Caco-2 (cell line): ENCODE measurements around the gene MSH3. TPM values are rescaled to one million over a fixed set of nuclear protein-coding genes. Genes with fewer than 3 reads are reported as not detected.

Experiments used
- BruUV-seq: library from RNA; stranded (reverse); fragments of 400-500 nt; replicated peaks from 2 replicates; lab custom pipeline; 2021; lab: Mats Ljungman, UMichigan
- CTCF ChIA-PET: fragments of 300-600 bp; sonication (Branson Sonifier 250); formaldehyde crosslinking; loops from one replicate; lab custom pipeline; 2022; ENCODE audit warnings: antibody characterized with exemption; lab: Charles Lee
- POLR2A ChIA-PET: fragments of 300-600 bp; sonication (Branson Sonifier 250); formaldehyde crosslinking; loops from one replicate; lab custom pipeline; 2022; ENCODE audit warnings: antibody characterized with exemption; lab: Charles Lee
- DNase-seq, 2 experiments: peaks; one replicate each; pipeline versions ENCODE4 v3.0.0 to v3.0.0-alpha.2; 2020 to 2022
- H3K27me3 ChIP-seq: replicated peaks from 2 replicates; pipeline ENCODE4 v1.6.0; 2011; ENCODE audit warnings: low read length; ENCODE audit not compliant: control insufficient read depth, insufficient read depth
- H3K36me3 ChIP-seq: 2 replicates; pipeline ENCODE4 v1.5.1; 2011; ENCODE audit warnings: low read length; ENCODE audit not compliant: control insufficient read depth, insufficient read depth
- H3K4me1 ChIP-seq: fragments of 250-450 bp; sonication (Bioruptor Pico); 2 replicates; pipeline ENCODE4 v1.5.1; 2020; ENCODE audit warnings: mild to moderate bottlenecking
- H3K4me3 ChIP-seq: 2 replicates; pipeline ENCODE4 v1.5.1; 2011; ENCODE audit warnings: low read depth, mild to moderate bottlenecking, control low read depth, low read length
- H3K9me3 ChIP-seq: fragments of 250-450 bp; sonication (Bioruptor Pico); 2 replicates; pipeline ENCODE4 v1.5.1; 2020; ENCODE audit warnings: mild to moderate bottlenecking, moderate library complexity
- H3K27ac Mint-ChIP-seq: one replicate; pipeline ENCODE4 v1.8.0; 2022; ENCODE audit warnings: mixed read lengths; ENCODE audit not compliant: unreplicated experiment
- H3K27me3 Mint-ChIP-seq: one replicate; pipeline ENCODE4 v1.8.0; 2022; ENCODE audit warnings: mixed read lengths; ENCODE audit not compliant: insufficient read depth, unreplicated experiment
- H3K36me3 Mint-ChIP-seq: one replicate; pipeline ENCODE4 v1.8.0; 2022; ENCODE audit warnings: mild to moderate bottlenecking, mixed read lengths; ENCODE audit not compliant: insufficient read depth, unreplicated experiment
- H3K4me1 Mint-ChIP-seq: one replicate; pipeline ENCODE4 v1.8.0; 2022; ENCODE audit warnings: low read depth, mixed read lengths; ENCODE audit not compliant: unreplicated experiment
- H3K4me3 Mint-ChIP-seq: one replicate; pipeline ENCODE4 v1.8.0; 2022; ENCODE audit warnings: mild to moderate bottlenecking, moderate library complexity, mixed read lengths; ENCODE audit not compliant: unreplicated experiment
- H3K9me3 Mint-ChIP-seq: one replicate; pipeline ENCODE4 v1.8.0; 2022; ENCODE audit warnings: mixed read lengths; ENCODE audit not compliant: unreplicated experiment
- intact Hi-C: fragments of 100-400 bp; cut with micrococcal nuclease; formaldehyde crosslinking; loops from one replicate; pipeline ENCODE4 v1.10.0; 2022; ENCODE audit not compliant: unreplicated experiment
- total RNA-seq: library from RNA; stranded (reverse); gene quantifications from 2 replicates; pipeline ENCODE4 v1.2.3, GENCODE V29; 2022
- TF ChIP-seq, protein P1 (sequence below), 2 experiments: fragments of 200-600 bp in 1 of 2; IDR thresholded peaks; 1 replicate in 1 of 2; 2 replicates in 1 of 2; pipeline versions ENCODE4 v1.5.1 to v1.8.0; 2011 to 2022; ENCODE audit warnings: antibody characterized with exemption in 1 of 2, control low read depth in 1 of 2, inconsistent platforms in 1 of 2, low read depth in 1 of 2, low read length in 1 of 2, mild to moderate bottlenecking in 1 of 2, moderate library complexity in 1 of 2; ENCODE audit not compliant: insufficient read depth in 1 of 2, severe bottlenecking in 1 of 2, unreplicated experiment in 1 of 2

Gene MSH3
- total RNA-seq, 1 experiment from 2014 or later, result 17.1 TPM

DNA sequence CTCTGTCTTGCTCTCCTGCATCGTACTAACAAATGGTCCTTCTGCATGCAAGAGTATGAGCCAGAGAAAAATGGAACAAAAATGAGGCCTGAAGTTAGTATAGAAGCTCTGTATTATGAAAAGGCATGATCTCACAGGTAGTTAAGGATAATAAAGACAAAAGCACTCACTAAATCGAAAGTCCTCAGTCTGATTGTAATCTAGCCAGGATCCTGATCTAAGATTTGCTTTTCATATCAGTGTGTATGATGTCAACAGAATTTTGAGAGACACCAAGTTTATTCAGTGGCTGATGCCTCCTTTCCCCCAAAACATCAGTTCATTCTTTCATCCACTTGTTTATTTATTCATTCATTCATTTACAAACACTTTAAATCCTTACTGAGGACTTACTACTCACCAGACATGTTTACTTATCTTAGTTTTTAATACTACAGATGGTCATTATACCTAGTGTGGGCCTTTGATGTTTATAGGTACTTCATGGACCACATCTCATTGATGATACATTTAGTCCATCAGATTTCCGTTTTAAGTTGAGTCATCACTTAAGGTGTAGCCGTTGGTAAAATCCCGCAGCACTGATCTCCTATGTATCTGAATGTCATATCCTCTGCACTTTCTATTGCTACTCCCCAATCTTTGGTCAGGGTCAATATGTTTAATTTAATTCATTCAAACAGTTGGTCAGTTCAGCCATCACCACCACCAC, 105.6 kb downstream of the MSH3 start:
- TF ChIP-seq, protein P1, sequence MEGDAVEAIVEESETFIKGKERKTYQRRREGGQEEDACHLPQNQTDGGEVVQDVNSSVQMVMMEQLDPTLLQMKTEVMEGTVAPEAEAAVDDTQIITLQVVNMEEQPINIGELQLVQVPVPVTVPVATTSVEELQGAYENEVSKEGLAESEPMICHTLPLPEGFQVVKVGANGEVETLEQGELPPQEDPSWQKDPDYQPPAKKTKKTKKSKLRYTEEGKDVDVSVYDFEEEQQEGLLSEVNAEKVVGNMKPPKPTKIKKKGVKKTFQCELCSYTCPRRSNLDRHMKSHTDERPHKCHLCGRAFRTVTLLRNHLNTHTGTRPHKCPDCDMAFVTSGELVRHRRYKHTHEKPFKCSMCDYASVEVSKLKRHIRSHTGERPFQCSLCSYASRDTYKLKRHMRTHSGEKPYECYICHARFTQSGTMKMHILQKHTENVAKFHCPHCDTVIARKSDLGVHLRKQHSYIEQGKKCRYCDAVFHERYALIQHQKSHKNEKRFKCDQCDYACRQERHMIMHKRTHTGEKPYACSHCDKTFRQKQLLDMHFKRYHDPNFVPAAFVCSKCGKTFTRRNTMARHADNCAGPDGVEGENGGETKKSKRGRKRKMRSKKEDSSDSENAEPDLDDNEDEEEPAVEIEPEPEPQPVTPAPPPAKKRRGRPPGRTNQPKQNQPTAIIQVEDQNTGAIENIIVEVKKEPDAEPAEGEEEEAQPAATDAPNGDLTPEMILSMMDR (IDR thresholded peaks at IDR 0.05; ENCODE audit: insufficient read depth in 1 of 2, low read depth in 1 of 2, low read length in 1 of 2, severe bottlenecking in 1 of 2, unreplicated experiment in 1 of 2), result no peak
- BruUV-seq, result no TSS peak
- Mint-ChIP-seq H3K27ac (no peak overlapping the region), H3K9me3 (no peaks in the 10 kb centered on the region), H3K4me1 (peaks cover 10% of the 10 kb centered on the region), H3K36me3 (peaks cover 5% of the 10 kb centered on the region), H3K4me3 (no peak overlapping the region), H3K27me3 (no peaks in the 10 kb centered on the region)
- Histone ChIP-seq H3K36me3 (peaks cover 1% of the 10 kb centered on the region; the same call in 1 of the 2 replicates), H3K27me3 (no peaks in the 10 kb centered on the region), H3K4me1 (no peaks in the 10 kb centered on the region; the same call in 1 of the 2 replicates), H3K9me3 (no peaks in the 10 kb centered on the region), H3K4me3 (no peak overlapping the region)
- intact Hi-C loops, result loop anchor here (10.0 kb wide), 1 partner anchor 175 kb away; no protein-coding TSS in a partner anchor
- no peak for DNase-seq
- ChIA-PET CTCF (interaction anchor here (0.6 kb wide), 1 partner anchor 668 kb away, joined by 3 read pairs; no protein-coding TSS in a partner anchor), POLR2A (no interaction called here)

DNA sequence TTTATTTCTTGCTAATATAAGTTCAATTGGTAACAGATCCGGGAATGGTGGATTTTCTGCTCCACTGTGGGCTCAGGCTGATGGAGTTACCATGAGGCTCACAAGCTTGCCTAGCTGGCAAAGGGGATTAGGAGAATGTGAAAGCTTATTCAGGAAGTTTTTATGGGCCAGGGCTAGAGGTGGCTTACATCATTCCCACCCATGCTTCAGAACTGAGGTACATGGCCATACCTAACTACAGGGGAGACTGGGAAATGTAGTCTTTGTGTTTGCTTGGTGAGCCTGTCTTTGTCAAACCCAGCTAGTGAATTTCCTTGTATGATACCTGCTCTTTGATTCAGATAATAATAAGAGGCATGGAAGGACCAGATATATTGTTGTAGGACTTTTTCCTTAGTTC, 106.2 kb downstream of the MSH3 start:
- no TSS peak for BruUV-seq
- POLR2A ChIA-PET, result no interaction called here
- no peaks in the 10 kb centered on the region; the same call in 1 of the 2 replicates for H3K4me1 ChIP-seq
- intact Hi-C loops, result loop anchor here (10.0 kb wide), 1 partner anchor 176 kb away; no protein-coding TSS in a partner anchor
- TF ChIP-seq, protein P1 (IDR thresholded peaks at IDR 0.05; ENCODE audit: insufficient read depth in 1 of 2, low read depth in 1 of 2, low read length in 1 of 2, severe bottlenecking in 1 of 2, unreplicated experiment in 1 of 2), result no peak
- CTCF ChIA-PET, result interaction anchor here (0.6 kb wide), 1 partner anchor 669 kb away, joined by 3 read pairs; no protein-coding TSS in a partner anchor
- Mint-ChIP-seq H3K27me3 (no peaks in the 10 kb centered on the region), H3K27ac (no peak overlapping the region), H3K4me3 (no peak overlapping the region), H3K9me3 (no peaks in the 10 kb centered on the region), H3K4me1 (peaks cover 10% of the 10 kb centered on the region), H3K36me3 (peaks cover 5% of the 10 kb centered on the region)
- H3K4me3 ChIP-seq, result no peak overlapping the region
- no peaks in the 10 kb centered on the region for H3K9me3 ChIP-seq
- no peak for DNase-seq
- no peaks in the 10 kb centered on the region for H3K27me3 ChIP-seq
- peaks cover 1% of the 10 kb centered on the region; the same call in 1 of the 2 replicates for H3K36me3 ChIP-seq

DNA sequence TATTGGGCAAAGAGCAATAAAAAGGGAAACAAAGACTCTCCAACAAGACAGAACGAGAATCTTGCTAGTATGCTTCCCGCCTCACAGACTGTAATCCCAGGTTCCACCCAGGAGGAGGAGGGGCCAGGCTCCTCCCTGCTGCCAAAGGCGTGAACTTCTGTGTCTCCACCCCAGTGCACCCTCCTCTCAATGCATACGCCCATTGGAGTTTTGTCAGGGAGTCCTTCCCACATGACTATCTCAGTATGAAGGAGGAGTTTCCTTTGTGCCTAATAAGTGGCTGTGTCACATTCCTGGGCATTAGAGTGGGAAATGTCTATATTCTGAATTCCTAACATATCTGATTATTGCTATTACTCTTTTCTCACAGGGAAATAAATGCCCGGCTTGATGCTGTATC, 106.7 kb downstream of the MSH3 start:
- peaks cover 1% of the 10 kb centered on the region; the same call in 1 of the 2 replicates for H3K36me3 ChIP-seq
- H3K27me3 Mint-ChIP-seq, result no peaks in the 10 kb centered on the region
- TF ChIP-seq, protein P1 (IDR thresholded peaks at IDR 0.05; ENCODE audit: insufficient read depth in 1 of 2, low read depth in 1 of 2, low read length in 1 of 2, severe bottlenecking in 1 of 2, unreplicated experiment in 1 of 2), result no peak
- H3K4me1 Mint-ChIP-seq, result peaks cover 10% of the 10 kb centered on the region
- H3K9me3 ChIP-seq, result no peaks in the 10 kb centered on the region
- POLR2A ChIA-PET, result no interaction called here
- no peak overlapping the region for H3K27ac Mint-ChIP-seq
- H3K4me1 ChIP-seq, result no peaks in the 10 kb centered on the region; the same call in 1 of the 2 replicates
- H3K27me3 ChIP-seq, result no peaks in the 10 kb centered on the region
- H3K4me3 Mint-ChIP-seq, result no peak overlapping the region
- CTCF ChIA-PET, result no interaction called here
- no peak overlapping the region for H3K4me3 ChIP-seq
- peak; percentile 25 to 51 for DNase-seq
- BruUV-seq, result no TSS peak
- intact Hi-C loops, result loop anchor here (10.0 kb wide), 1 partner anchor 176 kb away; no protein-coding TSS in a partner anchor
- H3K9me3 Mint-ChIP-seq, result no peaks in the 10 kb centered on the region
- H3K36me3 Mint-ChIP-seq, result peaks cover 5% of the 10 kb centered on the region
